ENCODE measurements around the gene MACROD1.

GRCh38 chr11:64045700-64046099 is 120.2 kb downstream of the MACROD1 start:
- no peak for TF ChIP-seq EZH2 (IDR thresholded peaks at IDR 0.05; ENCODE audit: borderline replicate concordance, low read depth, low read length, severe bottlenecking)
- TF ChIP-seq MYC (IDR thresholded peaks at IDR 0.05; ENCODE audit: low read depth, low read length) = no peak
- TF ChIP-seq CTCF (IDR thresholded peaks at IDR 0.05; ENCODE audit: extremely low read depth in 1 of 2, insufficient read depth in 1 of 2, low read depth in 1 of 2, low read length in 2 of 2) = no peak
- TF ChIP-seq FOS (IDR thresholded peaks at IDR 0.05; ENCODE audit: borderline replicate concordance, insufficient read depth, low read length) = no peak
- TF ChIP-seq POLR2AphosphoS5 (IDR thresholded peaks at IDR 0.05; ENCODE audit: insufficient read depth, low read depth, low read length) = no peak
- no peak for TF ChIP-seq POLR2A (IDR thresholded peaks at IDR 0.05; ENCODE audit: low read depth, low read length)

All from endothelial cell of umbilical vein (primary cell).